AG09319 (cell line): ENCODE results near the gene TEX29.

Source experiments
- DNase-seq: peaks from one replicate; pipeline ENCODE4 v3.0.0-alpha.2; 2010; ENCODE audit warnings: low read depth; ENCODE audit errors: extremely low read depth
- CTCF ChIP-seq: IDR thresholded peaks from 2 replicates; pipeline ENCODE4 v1.5.1; 2011; ENCODE audit warnings: low read depth, mild to moderate bottlenecking, inconsistent platforms, low read length, moderate library complexity

TEX29 gene

GRCh38 chr13:111343186-111343805, 22.9 kb downstream of the TEX29 start:
- DNase-seq, result no peak

GRCh38 chr13:111344471-111345191, 24.2 kb downstream of the TEX29 start:
- TF ChIP-seq CTCF, result peak; percentile 40
- no peak for DNase-seq

More at GRCh38 chr13:111343186-111343805, 22.9 kb downstream of the TEX29 start:
- TF ChIP-seq CTCF, result no peak

- no peak for TF ChIP-seq CTCF
- no peak for DNase-seq
These were observed 25.2 kb downstream of the TEX29 start for GRCh38 chr13:111345682-111346081.

GRCh38 chr13:111346101-111346680, 25.7 kb downstream of the TEX29 start:
- no peak for DNase-seq
- no peak for TF ChIP-seq CTCF

- no peak for DNase-seq
- TF ChIP-seq CTCF, result no peak
These were observed 27.0 kb downstream of the TEX29 start for GRCh38 chr13:111347438-111347837.

GRCh38 chr13:111353508-111353907, 33.1 kb downstream of the TEX29 start:
- DNase-seq, result no peak
- no peak for TF ChIP-seq CTCF

- DNase-seq, result no peak
- TF ChIP-seq CTCF, result no peak
These were observed 34.3 kb downstream of the TEX29 start for GRCh38 chr13:111354789-111355188.
